SK-N-SH treated with all-trans-retinoic acid at 6 μM for 48 hours (cell line): ENCODE measurements around the gene CHRNG.

Experiments
- ATAC-seq: fragments of 200-7000 bp; cut with Tn5 transposase; 3 replicates; pipeline ENCODE4 v1.9.1; 2020; ENCODE audit warnings: mild to moderate bottlenecking, moderate library complexity
- ARNTL ChIP-seq: fragments of 450-650 bp; formaldehyde crosslinking; IDR thresholded peaks from 2 replicates; pipeline ENCODE4 v1.5.0; 2020; ENCODE audit warnings: low read depth, mild to moderate bottlenecking, moderate library complexity, borderline replicate concordance
- BACH2 ChIP-seq: fragments of 250-450 bp; sonication (Bioruptor Pico); IDR thresholded peaks from 2 replicates; pipeline ENCODE4 v1.9.0; 2021; ENCODE audit warnings: mild to moderate bottlenecking, borderline replicate concordance
- CSDC2 ChIP-seq: fragments of 250-450 bp; sonication (Bioruptor Pico); IDR thresholded peaks from 2 replicates; pipeline ENCODE4 v1.5.0; 2020; ENCODE audit warnings: mild to moderate bottlenecking, moderate library complexity
- ESRRG ChIP-seq: fragments of 250-450 bp; sonication (Bioruptor Pico); IDR thresholded peaks from 2 replicates; pipeline ENCODE4 v1.6.1; 2021; ENCODE audit warnings: mild to moderate bottlenecking
- GLIS3 ChIP-seq: fragments of 250-450 bp; sonication (Bioruptor Pico); IDR thresholded peaks from 2 replicates; pipeline ENCODE4 v1.5.0; 2020; ENCODE audit warnings: mild to moderate bottlenecking, moderate library complexity
- ISL1 ChIP-seq: fragments of 250-450 bp; sonication (Bioruptor Pico); IDR thresholded peaks from 2 replicates; pipeline ENCODE4 v2.1.2; 2022; ENCODE audit warnings: mild to moderate bottlenecking, moderate library complexity
- OSR1 ChIP-seq: fragments of 250-450 bp; sonication (Bioruptor Pico); IDR thresholded peaks from 2 replicates; pipeline ENCODE4 v1.8.0; 2022; ENCODE audit warnings: moderate library complexity, mild to moderate bottlenecking, inconsistent platforms
- PPARA ChIP-seq: fragments of 250-450 bp; sonication (Bioruptor Pico); IDR thresholded peaks from 2 replicates; pipeline ENCODE4 v1.5.0; 2020; ENCODE audit warnings: mild to moderate bottlenecking, borderline replicate concordance
- SNAI2 ChIP-seq: fragments of 250-450 bp; sonication (Bioruptor Pico); IDR thresholded peaks from 2 replicates; pipeline ENCODE4 v1.5.0; 2020; ENCODE audit warnings: mild to moderate bottlenecking, moderate library complexity
- TCF4 ChIP-seq: fragments of 250-450 bp; sonication (Bioruptor Pico); IDR thresholded peaks from 2 replicates; pipeline ENCODE4 v1.8.0; 2021; ENCODE audit warnings: mild to moderate bottlenecking, moderate library complexity, borderline replicate concordance
- TOX ChIP-seq: fragments of 250-450 bp; sonication (Bioruptor Pico); IDR thresholded peaks from 2 replicates; pipeline ENCODE4 v1.8.0; 2021; ENCODE audit warnings: mild to moderate bottlenecking, moderate library complexity, borderline replicate concordance
- ZC3H10 ChIP-seq: fragments of 250-450 bp; sonication (Bioruptor Pico); IDR thresholded peaks from 2 replicates; pipeline ENCODE4 v1.5.1; 2021; ENCODE audit warnings: mild to moderate bottlenecking, moderate library complexity
- ZFP30 ChIP-seq: fragments of 450-650 bp; formaldehyde crosslinking; IDR thresholded peaks from 2 replicates; pipeline ENCODE4 v1.5.0; 2022; ENCODE audit warnings: mild to moderate bottlenecking, moderate library complexity
- ZNF565 ChIP-seq: fragments of 450-650 bp; formaldehyde crosslinking; conservative IDR thresholded peaks from 2 replicates; pipeline ENCODE4 v1.5.0; 2020; ENCODE audit warnings: low read depth, mild to moderate bottlenecking, moderate library complexity
- ZNF70 ChIP-seq: fragments of 450-650 bp; formaldehyde crosslinking; IDR thresholded peaks from 2 replicates; pipeline ENCODE4 v1.5.0; 2020; ENCODE audit warnings: mild to moderate bottlenecking, moderate library complexity
- ZNF8 ChIP-seq: fragments of 450-650 bp; formaldehyde crosslinking; IDR thresholded peaks from 2 replicates; pipeline ENCODE4 v1.5.0; 2020; ENCODE audit warnings: mild to moderate bottlenecking, moderate library complexity
- TF ChIP-seq, protein P1 (sequence below): fragments of 250-450 bp; sonication (Bioruptor Pico); IDR thresholded peaks from 2 replicates; pipeline ENCODE4 v1.8.0; 2021; ENCODE audit warnings: low read depth, mild to moderate bottlenecking, moderate library complexity, borderline replicate concordance
- TF ChIP-seq, protein P2 (sequence below): fragments of 250-450 bp; sonication (Bioruptor Pico); IDR thresholded peaks from 2 replicates; pipeline ENCODE4 v1.5.1; 2020; ENCODE audit warnings: low read depth, mild to moderate bottlenecking, moderate library complexity
- TF ChIP-seq, protein P3 (sequence below): fragments of 250-450 bp; sonication (Bioruptor Pico); IDR thresholded peaks from 2 replicates; pipeline ENCODE4 v1.8.0; 2020; ENCODE audit warnings: mild to moderate bottlenecking, moderate library complexity, borderline replicate concordance
- TF ChIP-seq, protein P4 (sequence below): fragments of 250-450 bp; sonication (Bioruptor Pico); IDR thresholded peaks from 2 replicates; pipeline ENCODE4 v1.5.0; 2020; ENCODE audit warnings: mild to moderate bottlenecking, moderate library complexity

CHRNG gene

GRCh38 chr2:232577841-232578240, 38.3 kb downstream of the CHRNG start (continued):
- TF ChIP-seq, protein P1, sequence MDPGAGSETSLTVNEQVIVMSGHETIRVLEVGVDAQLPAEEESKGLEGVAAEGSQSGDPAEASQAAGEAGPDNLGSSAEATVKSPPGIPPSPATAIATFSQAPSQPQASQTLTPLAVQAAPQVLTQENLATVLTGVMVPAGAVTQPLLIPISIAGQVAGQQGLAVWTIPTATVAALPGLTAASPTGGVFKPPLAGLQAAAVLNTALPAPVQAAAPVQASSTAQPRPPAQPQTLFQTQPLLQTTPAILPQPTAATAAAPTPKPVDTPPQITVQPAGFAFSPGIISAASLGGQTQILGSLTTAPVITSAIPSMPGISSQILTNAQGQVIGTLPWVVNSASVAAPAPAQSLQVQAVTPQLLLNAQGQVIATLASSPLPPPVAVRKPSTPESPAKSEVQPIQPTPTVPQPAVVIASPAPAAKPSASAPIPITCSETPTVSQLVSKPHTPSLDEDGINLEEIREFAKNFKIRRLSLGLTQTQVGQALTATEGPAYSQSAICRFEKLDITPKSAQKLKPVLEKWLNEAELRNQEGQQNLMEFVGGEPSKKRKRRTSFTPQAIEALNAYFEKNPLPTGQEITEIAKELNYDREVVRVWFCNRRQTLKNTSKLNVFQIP (CRISPR knock-in tag) = no peak
- TF ChIP-seq OSR1 (CRISPR knock-in tag) (no peak), ZNF565 (CRISPR knock-in tag) (no peak), CSDC2 (no peak), SNAI2 (CRISPR knock-in tag) (no peak), ARNTL (CRISPR knock-in tag) (no peak)
- TF ChIP-seq, protein P2, sequence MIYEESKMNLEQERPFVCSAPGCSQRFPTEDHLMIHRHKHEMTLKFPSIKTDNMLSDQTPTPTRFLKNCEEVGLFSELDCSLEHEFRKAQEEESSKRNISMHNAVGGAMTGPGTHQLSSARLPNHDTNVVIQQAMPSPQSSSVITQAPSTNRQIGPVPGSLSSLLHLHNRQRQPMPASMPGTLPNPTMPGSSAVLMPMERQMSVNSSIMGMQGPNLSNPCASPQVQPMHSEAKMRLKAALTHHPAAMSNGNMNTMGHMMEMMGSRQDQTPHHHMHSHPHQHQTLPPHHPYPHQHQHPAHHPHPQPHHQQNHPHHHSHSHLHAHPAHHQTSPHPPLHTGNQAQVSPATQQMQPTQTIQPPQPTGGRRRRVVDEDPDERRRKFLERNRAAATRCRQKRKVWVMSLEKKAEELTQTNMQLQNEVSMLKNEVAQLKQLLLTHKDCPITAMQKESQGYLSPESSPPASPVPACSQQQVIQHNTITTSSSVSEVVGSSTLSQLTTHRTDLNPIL (CRISPR knock-in tag) = no peak

GRCh38 chr2:232578626-232579025, 39.1 kb downstream of the CHRNG start:
- no peak for ATAC-seq
- TF ChIP-seq ZNF8 (CRISPR knock-in tag) = no peak
- no peak for TF ChIP-seq ISL1 (CRISPR knock-in tag)
- TF ChIP-seq, protein P2 (CRISPR knock-in tag) = no peak

DNA sequence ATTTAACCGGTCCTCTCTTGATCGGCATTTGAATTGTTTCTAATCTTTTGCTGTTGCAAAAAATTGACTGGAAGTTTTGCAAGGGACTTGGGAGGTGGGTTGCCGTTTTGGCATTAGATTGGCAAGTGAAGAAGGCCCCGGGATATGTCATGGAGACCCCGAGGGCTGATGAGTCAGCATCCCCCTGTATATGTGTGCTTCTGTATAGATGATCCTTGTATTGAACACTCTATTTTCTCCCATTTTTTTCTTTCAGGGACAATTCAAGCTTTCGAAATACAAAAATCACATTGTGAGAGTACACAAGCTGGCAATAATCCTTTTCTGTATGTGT, 41.1 kb downstream of the CHRNG start:
- TF ChIP-seq, protein P3, sequence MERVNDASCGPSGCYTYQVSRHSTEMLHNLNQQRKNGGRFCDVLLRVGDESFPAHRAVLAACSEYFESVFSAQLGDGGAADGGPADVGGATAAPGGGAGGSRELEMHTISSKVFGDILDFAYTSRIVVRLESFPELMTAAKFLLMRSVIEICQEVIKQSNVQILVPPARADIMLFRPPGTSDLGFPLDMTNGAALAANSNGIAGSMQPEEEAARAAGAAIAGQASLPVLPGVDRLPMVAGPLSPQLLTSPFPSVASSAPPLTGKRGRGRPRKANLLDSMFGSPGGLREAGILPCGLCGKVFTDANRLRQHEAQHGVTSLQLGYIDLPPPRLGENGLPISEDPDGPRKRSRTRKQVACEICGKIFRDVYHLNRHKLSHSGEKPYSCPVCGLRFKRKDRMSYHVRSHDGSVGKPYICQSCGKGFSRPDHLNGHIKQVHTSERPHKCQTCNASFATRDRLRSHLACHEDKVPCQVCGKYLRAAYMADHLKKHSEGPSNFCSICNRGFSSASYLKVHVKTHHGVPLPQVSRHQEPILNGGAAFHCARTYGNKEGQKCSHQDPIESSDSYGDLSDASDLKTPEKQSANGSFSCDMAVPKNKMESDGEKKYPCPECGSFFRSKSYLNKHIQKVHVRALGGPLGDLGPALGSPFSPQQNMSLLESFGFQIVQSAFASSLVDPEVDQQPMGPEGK (CRISPR knock-in tag) = no peak
- TF ChIP-seq ZNF565 (CRISPR knock-in tag) = no peak
- no peak for TF ChIP-seq GLIS3 (CRISPR knock-in tag)
- TF ChIP-seq ESRRG (CRISPR knock-in tag) = no peak
- no peak for TF ChIP-seq ARNTL (CRISPR knock-in tag)
- no peak for TF ChIP-seq ISL1 (CRISPR knock-in tag)
- TF ChIP-seq ZNF70 (CRISPR knock-in tag) = no peak
- TF ChIP-seq CSDC2 = no peak
- TF ChIP-seq, protein P2 (CRISPR knock-in tag) = no peak
- TF ChIP-seq, protein P4, sequence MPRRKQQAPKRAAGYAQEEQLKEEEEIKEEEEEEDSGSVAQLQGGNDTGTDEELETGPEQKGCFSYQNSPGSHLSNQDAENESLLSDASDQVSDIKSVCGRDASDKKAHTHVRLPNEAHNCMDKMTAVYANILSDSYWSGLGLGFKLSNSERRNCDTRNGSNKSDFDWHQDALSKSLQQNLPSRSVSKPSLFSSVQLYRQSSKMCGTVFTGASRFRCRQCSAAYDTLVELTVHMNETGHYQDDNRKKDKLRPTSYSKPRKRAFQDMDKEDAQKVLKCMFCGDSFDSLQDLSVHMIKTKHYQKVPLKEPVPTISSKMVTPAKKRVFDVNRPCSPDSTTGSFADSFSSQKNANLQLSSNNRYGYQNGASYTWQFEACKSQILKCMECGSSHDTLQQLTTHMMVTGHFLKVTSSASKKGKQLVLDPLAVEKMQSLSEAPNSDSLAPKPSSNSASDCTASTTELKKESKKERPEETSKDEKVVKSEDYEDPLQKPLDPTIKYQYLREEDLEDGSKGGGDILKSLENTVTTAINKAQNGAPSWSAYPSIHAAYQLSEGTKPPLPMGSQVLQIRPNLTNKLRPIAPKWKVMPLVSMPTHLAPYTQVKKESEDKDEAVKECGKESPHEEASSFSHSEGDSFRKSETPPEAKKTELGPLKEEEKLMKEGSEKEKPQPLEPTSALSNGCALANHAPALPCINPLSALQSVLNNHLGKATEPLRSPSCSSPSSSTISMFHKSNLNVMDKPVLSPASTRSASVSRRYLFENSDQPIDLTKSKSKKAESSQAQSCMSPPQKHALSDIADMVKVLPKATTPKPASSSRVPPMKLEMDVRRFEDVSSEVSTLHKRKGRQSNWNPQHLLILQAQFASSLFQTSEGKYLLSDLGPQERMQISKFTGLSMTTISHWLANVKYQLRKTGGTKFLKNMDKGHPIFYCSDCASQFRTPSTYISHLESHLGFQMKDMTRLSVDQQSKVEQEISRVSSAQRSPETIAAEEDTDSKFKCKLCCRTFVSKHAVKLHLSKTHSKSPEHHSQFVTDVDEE (CRISPR knock-in tag) = no peak
- no peak for TF ChIP-seq BACH2
- TF ChIP-seq TCF4 (CRISPR knock-in tag) = no peak
- no peak for TF ChIP-seq SNAI2 (CRISPR knock-in tag)
- no peak for TF ChIP-seq TOX (CRISPR knock-in tag)
- no peak for TF ChIP-seq ZC3H10
- ATAC-seq = no peak

GRCh38 chr2:232581725-232582124, 42.2 kb downstream of the CHRNG start:
- no peak for ATAC-seq
- TF ChIP-seq, protein P3 (CRISPR knock-in tag) = no peak
- TF ChIP-seq ISL1 (CRISPR knock-in tag) (no peak), BACH2 (no peak), ZNF565 (CRISPR knock-in tag) (no peak), SNAI2 (CRISPR knock-in tag) (no peak), PPARA (CRISPR knock-in tag) (no peak), CSDC2 (no peak), ZFP30 (CRISPR knock-in tag) (no peak), ZNF8 (CRISPR knock-in tag) (no peak), TCF4 (CRISPR knock-in tag) (no peak)
- TF ChIP-seq, protein P2 (CRISPR knock-in tag) = no peak
